T-cell (primary cell): ENCODE results near the gene CASK. TPM values are rescaled to one million over a fixed set of nuclear protein-coding genes. Genes with fewer than 3 reads are reported as not detected.

ENCODE experiments used
- ATAC-seq, 4 experiments: fragments of 200-7000 bp in 3 of 4; fragments of 150-1000 bp in 1 of 4; cut with Tn5 transposase; replicated peaks in 1 of 4; 1 replicate in 3 of 4; 2 replicates in 1 of 4; pipeline ENCODE4 v1.10.0; 2021; ENCODE audit warnings: moderate library complexity in 3 of 4, mild to moderate bottlenecking in 2 of 4, moderate number of reproducible peaks in 1 of 4
- CTCF ChIA-PET, 2 donors: fragments of 300-600 bp; sonication (Branson Sonifier 250); formaldehyde crosslinking; loops; one replicate each; lab custom pipeline; 2022; ENCODE audit warnings: antibody characterized with exemption in 2 of 2; lab: Charles Lee
- POLR2A ChIA-PET, 2 donors: fragments of 300-600 bp; sonication (Branson Sonifier 250); formaldehyde crosslinking; loops; one replicate each; lab custom pipeline; 2022; ENCODE audit warnings: antibody characterized with exemption in 2 of 2; lab: Charles Lee
- DNase-seq, 35 experiments: peaks; one replicate each; pipeline versions ENCODE4 v3.0.0 to v3.0.0-alpha.2; 2013 to 2023
- H3K27ac ChIP-seq: one replicate; pipeline ENCODE4 v1.5.1; 2013; ENCODE audit warnings: low read length
- H3K27me3 ChIP-seq, 2 experiments: replicated peaks in 1 of 2; 1 replicate in 1 of 2; 2 replicates in 1 of 2; pipeline versions ENCODE4 v1.6.1 to v1.7.0; 2013; ENCODE audit warnings: low read length in 1 of 2, mixed read lengths in 1 of 2; ENCODE audit not compliant: control insufficient read depth in 2 of 2, insufficient read depth in 2 of 2; ENCODE audit errors: extremely low read depth in 1 of 2
- H3K36me3 ChIP-seq, 2 donors: 1 replicate in 1 of 2; 2 replicates in 1 of 2; pipeline versions ENCODE4 v1.6.1 to v1.7.0; 2013; ENCODE audit warnings: low read length in 1 of 2; ENCODE audit not compliant: control insufficient read depth in 2 of 2, insufficient read depth in 1 of 2; ENCODE audit errors: extremely low read depth in 1 of 2
- H3K4me1 ChIP-seq, 2 experiments: 1 replicate in 1 of 2; 2 replicates in 1 of 2; pipeline versions ENCODE4 v1.6.1 to v1.7.0; 2013; ENCODE audit warnings: low read length in 2 of 2, mixed read lengths in 1 of 2; ENCODE audit not compliant: insufficient read depth in 2 of 2, control insufficient read depth in 1 of 2; ENCODE audit errors: extremely low read depth in 1 of 2
- H3K4me3 ChIP-seq, 2 donors: 1 replicate in 1 of 2; 2 replicates in 1 of 2; pipeline versions ENCODE4 v1.5.1 to v1.7.0; 2013; ENCODE audit warnings: mild to moderate bottlenecking in 2 of 2, low read length in 1 of 2, moderate library complexity in 1 of 2; ENCODE audit not compliant: control insufficient read depth in 1 of 2; ENCODE audit errors: extremely low read depth in 1 of 2
- H3K9me3 ChIP-seq: 2 replicates; pipeline ENCODE4 v1.7.0; 2013
- H3K27ac Mint-ChIP-seq, 2 donors: one replicate each; pipeline ENCODE4 v1.8.0; 2020 to 2021; ENCODE audit warnings: mild to moderate bottlenecking in 2 of 2, mixed read lengths in 2 of 2
- H3K27me3 Mint-ChIP-seq, 2 donors: one replicate each; pipeline ENCODE4 v1.8.0; 2021 to 2022; ENCODE audit warnings: mixed read lengths in 2 of 2
- H3K36me3 Mint-ChIP-seq: one replicate; pipeline ENCODE4 v1.8.0; 2021; ENCODE audit warnings: mixed read lengths
- H3K4me1 Mint-ChIP-seq, 3 donors: one replicate each; pipeline ENCODE4 v1.8.0; 2020 to 2022; ENCODE audit warnings: mixed read lengths in 3 of 3, mild to moderate bottlenecking in 1 of 3
- H3K4me3 Mint-ChIP-seq, 3 donors: one replicate each; pipeline ENCODE4 v1.8.0; 2020 to 2022; ENCODE audit warnings: mild to moderate bottlenecking in 3 of 3, mixed read lengths in 3 of 3, moderate library complexity in 3 of 3
- H3K9me3 Mint-ChIP-seq, 3 donors: one replicate each; pipeline ENCODE4 v1.8.0; 2020 to 2022; ENCODE audit warnings: mixed read lengths in 3 of 3
- WGBS: methylation state at CpG from one replicate; pipeline ENCODE4 v1.1.5; 2013; ENCODE audit warnings: missing lambda C conversion rate; ENCODE audit not compliant: insufficient coverage; 5-methylcytosine and 5-hydroxymethylcytosine counted together
- total RNA-seq, 35 experiments: library from RNA in 6 of 35; stranded (reverse) in 6 of 35; fragments of 120-200 nt in 1 of 35; gene quantifications; one replicate each; pipeline versions ENCODE4 v1.2.1 to v1.2.4 and lab custom pipeline; 2013 to 2026

CASK gene
- total RNA-seq, 5 donors from 2014 or later (not counting 1 experiment from before 2014, with no cell fraction given) = 52.6 to 81.6 (median 67.5) TPM

DNA sequence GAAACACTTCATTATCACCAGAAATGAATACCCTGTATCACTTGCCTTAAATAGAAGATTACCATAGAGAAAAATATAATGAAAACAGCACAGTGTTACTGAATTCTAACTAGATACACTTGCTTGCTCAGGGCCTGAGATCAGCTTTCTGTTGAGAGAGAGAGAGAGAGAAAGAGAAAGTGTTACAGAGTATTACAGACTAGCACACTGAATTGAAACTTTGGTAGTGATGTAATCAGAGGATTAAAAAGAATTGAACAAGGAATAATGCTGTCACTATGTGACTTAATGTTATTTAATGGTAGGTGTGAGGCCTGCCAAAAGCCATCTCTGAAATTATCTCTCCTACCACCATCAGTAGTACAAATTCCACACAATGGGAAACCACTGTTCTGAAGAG lies 35.5 kb upstream of the CASK start:
- H3K36me3 Mint-ChIP-seq = no peaks in the 10 kb centered on the region
- H3K4me1 ChIP-seq = no peaks in the 10 kb centered on the region
- peaks cover 0 to 8% of the 10 kb centered on the region in 2 donors for H3K27me3 Mint-ChIP-seq
- DNase-seq (no peak), ATAC-seq (no peak)
- H3K9me3 ChIP-seq = no peaks in the 10 kb centered on the region
- no peaks in the 10 kb centered on the region for H3K36me3 ChIP-seq
- CTCF ChIA-PET = no interaction called here
- no peak overlapping the region for H3K27ac Mint-ChIP-seq
- no peaks in the 10 kb centered on the region for H3K27me3 ChIP-seq
- POLR2A ChIA-PET = no interaction called here
- H3K27ac ChIP-seq = no peak overlapping the region
- no peaks in the 10 kb centered on the region for H3K9me3 Mint-ChIP-seq
- H3K4me1 Mint-ChIP-seq = peaks cover 0 to 4% (median 0%) of the 10 kb centered on the region in 3 donors
- no peak overlapping the region for H3K4me3 Mint-ChIP-seq
- no peak overlapping the region for H3K4me3 ChIP-seq

DNA sequence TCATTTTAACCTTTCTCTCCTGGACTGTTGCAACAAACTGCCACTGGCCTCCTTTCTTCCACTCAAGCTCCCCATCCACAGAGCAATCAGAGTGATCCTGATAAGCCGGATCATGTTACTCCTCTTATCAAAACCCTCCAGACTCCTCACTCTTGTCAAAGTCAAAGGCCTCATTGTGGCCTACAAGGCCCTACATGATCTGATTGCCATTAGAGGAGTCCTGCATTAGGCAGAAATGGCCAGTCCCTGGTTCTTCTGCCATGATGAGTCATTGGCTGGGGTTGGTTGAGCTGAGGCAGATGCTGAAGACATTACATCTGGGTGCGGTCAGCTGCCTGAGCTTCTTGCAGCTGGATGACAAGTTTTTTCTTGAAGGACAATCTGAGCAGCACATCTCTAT lies 32.7 kb upstream of the CASK start:
- no peak overlapping the region for H3K4me3 ChIP-seq
- no peaks in the 10 kb centered on the region for H3K36me3 Mint-ChIP-seq
- 80% methylated on average over 1 of the region's 2 CpGs for WGBS
- peaks cover 0 to 7% of the 10 kb centered on the region in 2 donors for H3K27me3 Mint-ChIP-seq
- H3K27ac Mint-ChIP-seq = no peak overlapping the region
- no peaks in the 10 kb centered on the region for H3K27me3 ChIP-seq
- no peaks in the 10 kb centered on the region for H3K9me3 Mint-ChIP-seq
- no peak for DNase-seq
- ChIA-PET CTCF (interaction anchor here in 1 of 2 donors (0.5 kb wide), 1 partner anchor 412 kb away, joined by 4 read pairs; no protein-coding TSS in a partner anchor), POLR2A (no interaction called here)
- peaks cover 0 to 4% (median 0%) of the 10 kb centered on the region in 3 donors for H3K4me1 Mint-ChIP-seq
- no peak overlapping the region for H3K4me3 Mint-ChIP-seq
- H3K36me3 ChIP-seq = no peaks in the 10 kb centered on the region
- H3K4me1 ChIP-seq = no peaks in the 10 kb centered on the region
- no peak overlapping the region for H3K27ac ChIP-seq
- H3K9me3 ChIP-seq = no peaks in the 10 kb centered on the region
- ATAC-seq = no peak

DNA sequence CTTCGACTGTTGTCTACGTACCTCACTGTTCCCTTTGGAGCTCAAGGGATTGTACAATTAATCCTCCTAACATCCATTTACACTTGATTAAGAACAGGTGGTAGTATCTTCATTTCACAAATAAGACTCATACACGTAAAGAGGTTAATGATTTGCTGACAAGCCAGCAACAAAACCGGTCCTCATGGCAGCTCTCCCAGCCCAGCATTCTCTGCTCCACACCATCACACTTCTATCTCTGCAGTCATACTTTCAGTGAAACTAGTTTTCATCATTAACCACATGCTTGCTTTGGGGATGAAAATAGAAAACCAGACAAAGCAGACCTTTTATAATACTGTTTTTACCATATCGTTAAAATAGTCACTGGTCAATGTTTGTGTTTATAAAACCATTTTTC lies 28.7 kb upstream of the CASK start:
- CTCF ChIA-PET = interaction anchor here in 1 of 2 donors (0.6 kb wide), 1 partner anchor 79 kb away, joined by 10 read pairs; no protein-coding TSS in a partner anchor
- no CpG with 5 or more reads among the region's 5 CpGs for WGBS

DNA sequence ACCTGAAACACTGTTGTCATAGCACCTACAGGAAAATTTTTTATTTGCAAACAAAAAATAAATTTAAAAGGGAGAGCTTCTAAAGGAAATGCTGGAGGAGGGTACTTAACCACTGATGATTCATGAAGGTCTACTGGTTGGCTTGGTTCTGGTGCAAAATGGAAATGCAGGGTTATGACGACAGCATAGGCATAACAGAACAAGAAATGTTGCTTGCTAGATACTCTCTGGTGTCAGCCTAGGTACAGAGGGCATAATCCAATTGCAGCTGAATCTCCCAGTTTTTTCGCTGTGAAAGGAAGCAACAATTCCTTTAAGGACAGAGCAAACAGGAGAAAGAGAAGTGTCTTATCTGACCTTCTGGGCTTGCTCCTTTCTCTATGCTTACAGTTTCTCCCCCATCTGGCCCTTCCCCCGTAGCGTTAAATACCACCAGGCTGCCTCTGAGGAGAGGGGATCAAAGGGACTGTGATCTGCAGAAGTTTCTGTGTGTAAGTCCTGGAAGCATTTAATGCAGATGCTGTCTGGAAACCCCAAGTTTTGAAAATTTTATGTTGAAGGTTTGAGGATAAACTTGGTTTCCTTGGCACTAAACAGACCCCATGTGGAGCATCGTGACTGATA lies 23.7 kb upstream of the CASK start:
- no peak overlapping the region for H3K4me3 ChIP-seq
- no peak for DNase-seq
- H3K4me1 Mint-ChIP-seq = peaks cover 0 to 4% (median 2%) of the 10 kb centered on the region in 3 donors
- H3K27ac Mint-ChIP-seq = no peak overlapping the region
- H3K36me3 ChIP-seq = no peaks in the 10 kb centered on the region
- CTCF ChIA-PET = no interaction called here
- no peaks in the 10 kb centered on the region for H3K9me3 ChIP-seq
- H3K4me1 ChIP-seq = no peaks in the 10 kb centered on the region
- no peak overlapping the region for H3K4me3 Mint-ChIP-seq
- POLR2A ChIA-PET = no interaction called here
- WGBS = no CpG with 5 or more reads among the region's 5 CpGs
- peaks cover 0 to 5% of the 10 kb centered on the region in 2 donors for H3K27me3 Mint-ChIP-seq
- H3K27ac ChIP-seq = no peak overlapping the region
- H3K9me3 Mint-ChIP-seq = no peaks in the 10 kb centered on the region
- peak in 1 of 4 experiments; percentile 58 for ATAC-seq
- H3K27me3 ChIP-seq = no peaks in the 10 kb centered on the region
- H3K36me3 Mint-ChIP-seq = no peaks in the 10 kb centered on the region

More for the DNA sequence above, 28.7 kb upstream of the CASK start:
- POLR2A ChIA-PET = no interaction called here
- H3K27me3 ChIP-seq = no peaks in the 10 kb centered on the region
- H3K4me3 ChIP-seq = no peak overlapping the region
- Mint-ChIP-seq H3K27me3 (peaks cover 0 to 5% of the 10 kb centered on the region in 2 donors), H3K9me3 (no peaks in the 10 kb centered on the region), H3K4me3 (no peak overlapping the region), H3K36me3 (no peaks in the 10 kb centered on the region), H3K27ac (no peak overlapping the region), H3K4me1 (peaks cover 0 to 2% (median under 1%) of the 10 kb centered on the region in 3 donors)
- H3K36me3 ChIP-seq = no peaks in the 10 kb centered on the region
- DNase-seq (no peak), ATAC-seq (no peak)
- H3K27ac ChIP-seq = no peak overlapping the region
- H3K4me1 ChIP-seq = no peaks in the 10 kb centered on the region
- no peaks in the 10 kb centered on the region for H3K9me3 ChIP-seq

GRCh38 chrX:41946235-41946634 lies 22.9 kb upstream of the CASK start:
- Mint-ChIP-seq H3K4me1 (peaks cover 0 to 4% (median 2%) of the 10 kb centered on the region in 3 donors), H3K27me3 (peaks cover 0 to 11% of the 10 kb centered on the region in 2 donors), H3K4me3 (no peak overlapping the region), H3K9me3 (no peaks in the 10 kb centered on the region), H3K36me3 (no peaks in the 10 kb centered on the region), H3K27ac (no peak overlapping the region)
- H3K4me3 ChIP-seq = no peak overlapping the region
- ChIA-PET POLR2A (no interaction called here), CTCF (interaction anchor here in 1 of 2 donors (0.6 kb wide), 1 partner anchor 284 kb away, joined by 3 read pairs; no protein-coding TSS in a partner anchor)
- ATAC-seq (no peak), DNase-seq (no peak)
- no peaks in the 10 kb centered on the region for H3K27me3 ChIP-seq
- no CpG with 5 or more reads among the region's 3 CpGs for WGBS
- no peak overlapping the region for H3K27ac ChIP-seq
- no peaks in the 10 kb centered on the region for H3K36me3 ChIP-seq
- no peaks in the 10 kb centered on the region for H3K9me3 ChIP-seq
- H3K4me1 ChIP-seq = no peaks in the 10 kb centered on the region

- H3K4me3 Mint-ChIP-seq = no peak overlapping the region
- peak overlapping the region in 1 of 2 donors; percentile 6 for H3K27ac Mint-ChIP-seq
Observed at GRCh38 chrX:41935832-41936231, 12.5 kb upstream of the CASK start.

More at GRCh38 chrX:41935832-41936231, 12.5 kb upstream of the CASK start:
- no peak for DNase-seq
- WGBS = 100% methylated on average over 1 of the region's 3 CpGs
- CTCF ChIA-PET = interaction anchor here in 1 of 2 donors (0.6 kb wide), 1 partner anchor 1656 kb away, joined by 5 read pairs; no protein-coding TSS in a partner anchor
- Histone ChIP-seq H3K4me1 (peaks cover 0 to 13% of the 10 kb centered on the region in 2 experiments), H3K27ac (no peak overlapping the region), H3K4me3 (no peak overlapping the region), H3K36me3 (no peaks in the 10 kb centered on the region), H3K9me3 (no peaks in the 10 kb centered on the region), H3K27me3 (no peaks in the 10 kb centered on the region)
- H3K9me3 Mint-ChIP-seq = peaks cover 0 to 3% (median 0%) of the 10 kb centered on the region in 3 donors
- ATAC-seq = no peak
- POLR2A ChIA-PET = no interaction called here
- H3K36me3 Mint-ChIP-seq = no peaks in the 10 kb centered on the region
- peaks cover 14 to 36% (median 21%) of the 10 kb centered on the region in 3 donors for H3K4me1 Mint-ChIP-seq
- H3K27me3 Mint-ChIP-seq = peaks cover 0 to 6% of the 10 kb centered on the region in 2 donors
